Vagina (tissue), 2 donors: ENCODE measurements around the gene DKK2. TPM values are rescaled to one million over a fixed set of nuclear protein-coding genes. Genes with fewer than 3 reads are reported as not detected.

ENCODE experiments used
- DNase-seq, 2 donors: peaks; one replicate each; pipeline ENCODE4 v3.0.0-alpha.2; 2017; ENCODE audit errors: extremely low spot score in 2 of 2
- H3K27ac ChIP-seq: fragments of 200-600 bp; sonication (generic); one replicate; pipeline ENCODE4 v1.5.1; 2019
- H3K27me3 ChIP-seq: fragments of 200-600 bp; sonication (generic); one replicate; pipeline ENCODE4 v1.5.1; 2019
- H3K36me3 ChIP-seq, 2 donors: fragments of 200-600 bp; sonication (generic); one replicate each; pipeline ENCODE4 v1.5.1; 2017 to 2019
- H3K4me1 ChIP-seq: fragments of 200-600 bp; sonication (generic); one replicate; pipeline ENCODE4 v1.5.1; 2019
- H3K4me3 ChIP-seq, 2 donors: fragments of 200-600 bp; sonication (generic); 1 replicate in 1 of 2; 2 replicates in 1 of 2; pipeline ENCODE4 v1.5.1; 2016 to 2019
- H3K9me3 ChIP-seq: fragments of 200-600 bp; sonication (generic); one replicate; pipeline ENCODE4 v1.5.1; 2019
- CTCF ChIP-seq, 3 experiments: fragments of 450-650 bp in 2 of 3; fragments of 200-600 bp in 1 of 3; sonication (generic) in 1 of 3; IDR thresholded peaks; one replicate each; pipeline ENCODE4 v1.5.1; 2017 to 2019; ENCODE audit warnings: antibody characterized with exemption in 3 of 3, mild to moderate bottlenecking in 2 of 3, moderate library complexity in 2 of 3
- POLR2A ChIP-seq, 2 donors: fragments of 450-650 bp; IDR thresholded peaks; one replicate each; pipeline ENCODE4 v1.6.1; 2017; ENCODE audit warnings: antibody characterized with exemption in 2 of 2, mild to moderate bottlenecking in 2 of 2, moderate library complexity in 2 of 2
- POLR2AphosphoS5 ChIP-seq, 2 donors: sonication (generic); formaldehyde crosslinking; IDR thresholded peaks; one replicate each; pipeline ENCODE4 v1.9.0; 2017; ENCODE audit warnings: antibody characterized with exemption in 2 of 2, mild to moderate bottlenecking in 2 of 2, low read depth in 1 of 2; ENCODE audit not compliant: insufficient read depth in 1 of 2
- intact Hi-C: fragments of 100-400 bp; cut with DNase I; formaldehyde crosslinking; loops from one replicate; pipeline ENCODE4 v1.15.1; 2023
- total RNA-seq: library from RNA; depleted of rRNA; stranded (reverse); fragments of >200 nt; gene quantifications from one replicate; pipeline ENCODE4 v1.2.3, GENCODE V29; 2016

Gene DKK2
- total RNA-seq, 1 donor from 2014 or later = 0.49 TPM

- Histone ChIP-seq H3K27ac (no peak overlapping the region), H3K27me3 (no peaks in the 10 kb centered on the region), H3K4me3 (no peak overlapping the region), H3K9me3 (no peaks in the 10 kb centered on the region), H3K36me3 (no peaks in the 10 kb centered on the region), H3K4me1 (no peaks in the 10 kb centered on the region)
- DNase-seq = no peak
- TF ChIP-seq POLR2A (IDR thresholded peaks at IDR 0.05) (no peak), POLR2AphosphoS5 (IDR thresholded peaks at IDR 0.05; ENCODE audit: insufficient read depth in 1 of 2, low read depth in 1 of 2) (no peak), CTCF (IDR thresholded peaks at IDR 0.05) (no peak)
- intact Hi-C loops = no loop called here
These were observed 22.7 kb upstream of the DKK2 start for GRCh38 chr4:107058828-107059227.

GRCh38 chr4:107050525-107051135 lies 14.5 kb upstream of the DKK2 start:
- TF ChIP-seq POLR2AphosphoS5 (IDR thresholded peaks at IDR 0.05; ENCODE audit: insufficient read depth in 1 of 2, low read depth in 1 of 2) (no peak), CTCF (IDR thresholded peaks at IDR 0.05) (no peak), POLR2A (IDR thresholded peaks at IDR 0.05) (no peak)
- no peaks in the 10 kb centered on the region for H3K9me3 ChIP-seq

GRCh38 chr4:107046261-107046660 lies 10.1 kb upstream of the DKK2 start:
- Histone ChIP-seq H3K9me3 (no peaks in the 10 kb centered on the region), H3K4me1 (no peaks in the 10 kb centered on the region), H3K27me3 (no peaks in the 10 kb centered on the region), H3K36me3 (no peaks in the 10 kb centered on the region), H3K4me3 (no peak overlapping the region), H3K27ac (no peak overlapping the region)
- intact Hi-C loops = no loop called here
- DNase-seq = no peak
- TF ChIP-seq POLR2AphosphoS5 (IDR thresholded peaks at IDR 0.05; ENCODE audit: insufficient read depth in 1 of 2, low read depth in 1 of 2) (no peak), POLR2A (IDR thresholded peaks at IDR 0.05) (no peak), CTCF (IDR thresholded peaks at IDR 0.05) (no peak)

More at GRCh38 chr4:107050525-107051135, 14.5 kb upstream of the DKK2 start:
- Histone ChIP-seq H3K36me3 (no peaks in the 10 kb centered on the region), H3K27ac (no peak overlapping the region), H3K4me3 (no peak overlapping the region), H3K27me3 (no peaks in the 10 kb centered on the region), H3K4me1 (no peaks in the 10 kb centered on the region)
- intact Hi-C loops = no loop called here
- no peak for DNase-seq

GRCh38 chr4:107044170-107044569 lies 8.1 kb upstream of the DKK2 start:
- H3K36me3 ChIP-seq = no peaks in the 10 kb centered on the region
- no peak overlapping the region for H3K4me3 ChIP-seq
- DNase-seq = no peak
- intact Hi-C loops = no loop called here
- no peaks in the 10 kb centered on the region for H3K27me3 ChIP-seq
- H3K9me3 ChIP-seq = no peaks in the 10 kb centered on the region
- no peak overlapping the region for H3K27ac ChIP-seq
- TF ChIP-seq CTCF (IDR thresholded peaks at IDR 0.05) (no peak), POLR2A (IDR thresholded peaks at IDR 0.05) (no peak), POLR2AphosphoS5 (IDR thresholded peaks at IDR 0.05; ENCODE audit: insufficient read depth in 1 of 2, low read depth in 1 of 2) (no peak)
- no peaks in the 10 kb centered on the region for H3K4me1 ChIP-seq

- Histone ChIP-seq H3K27me3 (no peaks in the 10 kb centered on the region), H3K9me3 (no peaks in the 10 kb centered on the region), H3K36me3 (no peaks in the 10 kb centered on the region), H3K4me3 (peak overlapping the region; percentile 25 to 44), H3K27ac (no peak overlapping the region), H3K4me1 (peaks cover 29% of the 10 kb centered on the region)
- intact Hi-C loops = no loop called here
- TF ChIP-seq CTCF (IDR thresholded peaks at IDR 0.05) = no peak
- TF ChIP-seq POLR2A (IDR thresholded peaks at IDR 0.05) = no peak
- TF ChIP-seq POLR2AphosphoS5 (IDR thresholded peaks at IDR 0.05; ENCODE audit: insufficient read depth in 1 of 2, low read depth in 1 of 2) = no peak
- DNase-seq = no peak
These were observed 1.1 kb upstream of the DKK2 start for GRCh38 chr4:107037199-107037584.
